ENCODE measurements around the gene FBLN2.

DNA sequence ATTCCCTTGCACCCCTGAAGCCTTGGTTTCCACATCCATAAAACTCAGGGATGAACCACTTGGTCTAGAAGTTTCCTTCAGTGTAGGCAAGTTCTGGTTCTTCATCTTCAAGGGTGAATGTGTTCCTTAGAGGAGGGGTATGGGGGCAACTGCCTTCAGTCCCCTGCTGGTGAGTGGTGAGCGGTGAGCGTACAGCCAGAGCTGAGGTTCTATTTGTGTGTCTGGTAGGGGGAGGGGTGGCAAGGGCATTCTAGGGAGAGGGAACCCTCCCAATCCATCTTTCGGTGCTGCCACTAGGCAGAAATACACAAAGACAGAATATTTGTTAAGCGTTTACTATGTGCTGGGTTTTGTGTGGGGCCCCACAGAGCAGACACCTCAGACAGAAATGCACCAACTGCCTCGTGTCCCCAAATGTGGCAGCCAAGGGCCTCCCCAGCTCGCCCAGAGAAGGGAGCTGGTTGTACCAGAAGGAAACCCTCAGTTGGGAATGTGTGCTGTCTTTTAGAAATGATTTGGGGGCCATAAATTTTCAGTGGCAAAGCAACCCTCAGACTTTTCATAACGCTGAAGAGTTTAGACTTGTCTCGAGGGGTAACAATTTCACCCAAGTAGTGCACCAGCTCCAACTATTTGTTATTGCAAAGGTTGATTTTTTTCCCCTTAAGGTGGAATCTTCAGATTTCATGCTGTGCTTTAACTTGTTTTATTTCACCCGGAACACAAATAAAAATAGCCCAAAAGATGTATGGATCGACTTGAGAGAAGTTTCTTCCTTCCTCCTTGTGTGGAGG lies 137.6 kb downstream of the FBLN2 start:
- TF ChIP-seq, protein P1, sequence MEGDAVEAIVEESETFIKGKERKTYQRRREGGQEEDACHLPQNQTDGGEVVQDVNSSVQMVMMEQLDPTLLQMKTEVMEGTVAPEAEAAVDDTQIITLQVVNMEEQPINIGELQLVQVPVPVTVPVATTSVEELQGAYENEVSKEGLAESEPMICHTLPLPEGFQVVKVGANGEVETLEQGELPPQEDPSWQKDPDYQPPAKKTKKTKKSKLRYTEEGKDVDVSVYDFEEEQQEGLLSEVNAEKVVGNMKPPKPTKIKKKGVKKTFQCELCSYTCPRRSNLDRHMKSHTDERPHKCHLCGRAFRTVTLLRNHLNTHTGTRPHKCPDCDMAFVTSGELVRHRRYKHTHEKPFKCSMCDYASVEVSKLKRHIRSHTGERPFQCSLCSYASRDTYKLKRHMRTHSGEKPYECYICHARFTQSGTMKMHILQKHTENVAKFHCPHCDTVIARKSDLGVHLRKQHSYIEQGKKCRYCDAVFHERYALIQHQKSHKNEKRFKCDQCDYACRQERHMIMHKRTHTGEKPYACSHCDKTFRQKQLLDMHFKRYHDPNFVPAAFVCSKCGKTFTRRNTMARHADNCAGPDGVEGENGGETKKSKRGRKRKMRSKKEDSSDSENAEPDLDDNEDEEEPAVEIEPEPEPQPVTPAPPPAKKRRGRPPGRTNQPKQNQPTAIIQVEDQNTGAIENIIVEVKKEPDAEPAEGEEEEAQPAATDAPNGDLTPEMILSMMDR (IDR thresholded peaks at IDR 0.05), result no peak
- no peak for TF ChIP-seq POLR2A (IDR thresholded peaks at IDR 0.05)

All from Peyer's patch (tissue), 4 donors.